ENCODE measurements around the gene SLC38A8. TPM values are rescaled to one million over a fixed set of nuclear protein-coding genes. Genes with fewer than 3 reads are reported as not detected.

Gene SLC38A8
- total RNA-seq, 1 donor from 2014 or later, result not detected

- no peak for TF ChIP-seq CTCF (IDR thresholded peaks at IDR 0.05; ENCODE audit: insufficient read depth, low read length, poor library complexity, severe bottlenecking)
- no peak for DNase-seq (ENCODE audit: low read depth)
- Histone ChIP-seq H3K4me3 (ENCODE audit: low read depth, low read length) (no peak overlapping the region), H3K36me3 (ENCODE audit: control insufficient read depth, insufficient read depth, low read length) (peaks cover 3% of the 10 kb centered on the region), H3K27me3 (ENCODE audit: control insufficient read depth, insufficient read depth, low read length) (no peaks in the 10 kb centered on the region)
These were observed 18.7 kb upstream of the SLC38A8 start for GRCh38 chr16:84061236-84061819.

- Histone ChIP-seq H3K27me3 (ENCODE audit: control insufficient read depth, insufficient read depth, low read length) (no peaks in the 10 kb centered on the region), H3K4me3 (ENCODE audit: low read depth, low read length) (no peak overlapping the region), H3K36me3 (ENCODE audit: control insufficient read depth, insufficient read depth, low read length) (peaks cover 1% of the 10 kb centered on the region)
- TF ChIP-seq CTCF (IDR thresholded peaks at IDR 0.05; ENCODE audit: insufficient read depth, low read length, poor library complexity, severe bottlenecking), result no peak
- DNase-seq (ENCODE audit: low read depth), result no peak
These were observed 17.6 kb upstream of the SLC38A8 start for GRCh38 chr16:84059946-84060901.

GRCh38 chr16:84059111-84059510 is 16.5 kb upstream of the SLC38A8 start:
- Histone ChIP-seq H3K27me3 (ENCODE audit: control insufficient read depth, insufficient read depth, low read length) (no peaks in the 10 kb centered on the region), H3K4me3 (ENCODE audit: low read depth, low read length) (no peak overlapping the region), H3K36me3 (ENCODE audit: control insufficient read depth, insufficient read depth, low read length) (peaks cover 1% of the 10 kb centered on the region)
- no peak for DNase-seq (ENCODE audit: low read depth)
- no peak for TF ChIP-seq CTCF (IDR thresholded peaks at IDR 0.05; ENCODE audit: insufficient read depth, low read length, poor library complexity, severe bottlenecking)

- no peak for TF ChIP-seq CTCF (IDR thresholded peaks at IDR 0.05; ENCODE audit: insufficient read depth, low read length, poor library complexity, severe bottlenecking)
- no peak overlapping the region for H3K4me3 ChIP-seq (ENCODE audit: low read depth, low read length)
- peaks cover 1% of the 10 kb centered on the region for H3K36me3 ChIP-seq (ENCODE audit: control insufficient read depth, insufficient read depth, low read length)
- no peak for DNase-seq (ENCODE audit: low read depth)
- no peaks in the 10 kb centered on the region for H3K27me3 ChIP-seq (ENCODE audit: control insufficient read depth, insufficient read depth, low read length)
These were observed 16.1 kb upstream of the SLC38A8 start for GRCh38 chr16:84058664-84059063.

GRCh38 chr16:84058211-84058610 is 15.6 kb upstream of the SLC38A8 start:
- H3K4me3 ChIP-seq (ENCODE audit: low read depth, low read length), result no peak overlapping the region
- peaks cover 1% of the 10 kb centered on the region for H3K36me3 ChIP-seq (ENCODE audit: control insufficient read depth, insufficient read depth, low read length)
- no peak for DNase-seq (ENCODE audit: low read depth)
- no peaks in the 10 kb centered on the region for H3K27me3 ChIP-seq (ENCODE audit: control insufficient read depth, insufficient read depth, low read length)
- TF ChIP-seq CTCF (IDR thresholded peaks at IDR 0.05; ENCODE audit: insufficient read depth, low read length, poor library complexity, severe bottlenecking), result no peak
